Measurements from ENCODE around the gene GJC3.
"Not testable (repeated sequence)": the region's sequence is repeated elsewhere in the genome, so short reads cannot be mapped to it uniquely, and the experiment has no call there.

GJC3 gene, protein sequence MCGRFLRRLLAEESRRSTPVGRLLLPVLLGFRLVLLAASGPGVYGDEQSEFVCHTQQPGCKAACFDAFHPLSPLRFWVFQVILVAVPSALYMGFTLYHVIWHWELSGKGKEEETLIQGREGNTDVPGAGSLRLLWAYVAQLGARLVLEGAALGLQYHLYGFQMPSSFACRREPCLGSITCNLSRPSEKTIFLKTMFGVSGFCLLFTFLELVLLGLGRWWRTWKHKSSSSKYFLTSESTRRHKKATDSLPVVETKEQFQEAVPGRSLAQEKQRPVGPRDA

DNA sequence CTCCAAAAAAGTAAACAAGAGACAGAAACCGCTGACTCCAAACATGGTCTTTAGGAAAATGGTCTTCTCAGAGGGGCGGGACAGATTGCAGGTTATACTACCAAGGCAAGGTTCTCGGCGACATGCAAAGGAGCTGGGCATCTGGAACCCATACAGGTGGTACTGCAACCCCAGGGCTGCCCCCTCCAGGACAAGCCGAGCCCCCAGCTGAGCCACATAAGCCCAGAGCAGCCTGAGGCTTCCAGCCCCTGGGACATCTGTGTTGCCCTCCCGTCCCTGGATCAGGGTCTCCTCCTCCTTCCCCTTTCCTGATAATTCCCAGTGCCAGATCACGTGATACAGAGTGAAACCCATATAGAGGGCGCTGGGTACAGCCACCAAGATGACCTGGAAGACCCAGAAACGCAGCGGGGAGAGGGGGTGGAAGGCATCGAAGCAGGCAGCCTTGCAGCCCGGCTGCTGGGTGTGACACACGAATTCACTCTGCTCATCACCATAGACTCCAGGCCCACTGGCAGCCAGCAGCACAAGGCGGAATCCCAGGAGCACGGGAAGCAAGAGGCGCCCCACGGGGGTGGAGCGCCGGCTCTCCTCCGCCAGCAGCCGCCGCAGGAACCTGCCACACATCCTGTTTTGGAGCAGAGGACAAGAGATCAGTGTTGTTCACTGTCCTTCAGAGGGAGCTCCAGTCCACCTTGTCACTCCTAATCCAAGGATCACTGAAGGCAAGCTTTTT lies at the start of gene GJC3:
GJC3 (minus strand) TSS at position 627 of the 736 bp plus-strand sequence; CDS start at position 627, 0 bp downstream.
- DNase-seq (ENCODE audit: low spot score) = peak; percentile 49
- peak; percentile 28 for FAIRE-seq

DNA sequence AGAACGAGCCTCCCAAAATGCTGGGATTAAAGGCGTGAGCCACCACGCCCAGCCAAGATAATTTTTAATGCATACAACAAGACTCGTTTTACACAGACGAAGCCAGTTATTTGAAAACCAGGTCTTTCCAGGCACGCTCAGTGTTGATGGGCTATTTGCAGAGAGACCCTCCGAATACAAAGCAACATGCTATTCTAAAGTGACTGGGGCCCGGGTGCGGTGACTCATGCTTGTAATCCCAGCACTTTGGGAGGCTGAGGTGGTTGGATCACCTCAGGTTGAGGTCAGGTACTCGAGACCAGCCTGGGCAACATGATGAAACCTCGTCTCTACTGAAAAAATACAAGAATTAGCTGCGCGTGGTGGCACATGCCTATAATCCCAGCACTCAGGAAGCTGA lies 47.2 kb upstream of the GJC3 start:
- FAIRE-seq (no peak), DNase-seq (ENCODE audit: low spot score) (no peak)

DNA sequence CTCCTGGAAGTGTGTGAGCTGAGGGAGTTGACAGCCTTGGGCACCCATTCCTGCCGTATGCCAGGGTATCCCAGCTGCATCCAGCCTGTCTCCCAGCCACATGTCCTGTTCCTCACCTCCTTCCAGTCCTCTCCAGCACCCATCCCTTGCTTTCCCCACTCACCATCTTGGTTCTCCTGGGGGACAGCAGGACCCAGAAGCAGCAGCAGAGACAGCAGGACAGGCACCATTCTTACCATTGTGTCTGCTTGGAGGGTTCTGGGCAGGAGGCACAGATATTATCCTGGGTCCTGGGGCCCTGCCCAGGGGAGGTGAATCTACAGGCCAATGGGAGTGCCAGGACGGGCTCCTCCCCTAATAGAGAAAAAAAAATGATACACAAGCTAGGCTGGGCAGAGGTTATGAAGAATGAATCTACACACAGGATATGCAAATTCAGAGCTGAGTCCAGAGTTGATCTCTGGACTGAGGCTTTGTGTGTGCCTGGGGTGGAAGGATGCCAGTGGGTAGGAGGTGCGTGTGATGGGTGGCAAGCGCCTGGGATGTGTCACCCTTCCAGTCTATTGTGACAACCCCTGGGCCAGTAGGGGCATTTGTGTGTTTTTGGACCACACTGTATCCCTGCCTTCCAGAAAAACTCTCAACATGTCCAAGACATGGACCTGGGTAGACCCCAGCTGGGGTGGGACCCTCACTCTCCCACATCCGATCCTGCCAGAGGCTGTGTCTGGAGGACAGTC lies 46.5 kb upstream of the GJC3 start, which contains the start of gene AZGP1:
AZGP1 (minus strand) TSS at position 250 of the 740 bp plus-strand sequence; CDS start at position 239, 11 bp downstream.
- DNase-seq (ENCODE audit: low spot score) = no peak
- no peak for FAIRE-seq

DNA sequence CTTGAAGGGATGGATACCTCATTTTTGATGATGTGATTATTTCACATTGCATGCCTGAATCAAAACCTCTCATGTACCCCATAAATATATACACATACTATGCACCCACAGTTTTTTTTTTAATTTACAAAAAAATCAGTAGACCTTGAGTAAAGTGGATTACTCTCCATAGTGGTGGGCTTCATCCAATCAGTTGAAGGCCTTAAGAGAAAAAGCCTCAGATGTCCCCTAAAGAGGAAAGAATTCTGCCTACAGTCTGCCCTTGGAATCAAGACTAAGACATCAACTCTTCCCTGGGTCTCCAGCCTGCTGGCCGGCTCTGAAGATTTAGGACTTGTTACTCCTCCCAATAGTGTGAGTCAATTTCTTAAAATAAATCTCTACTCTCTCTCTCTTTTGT lies 45.3 kb upstream of the GJC3 start:
- FAIRE-seq = no peak
- DNase-seq (ENCODE audit: low spot score) = no peak

DNA sequence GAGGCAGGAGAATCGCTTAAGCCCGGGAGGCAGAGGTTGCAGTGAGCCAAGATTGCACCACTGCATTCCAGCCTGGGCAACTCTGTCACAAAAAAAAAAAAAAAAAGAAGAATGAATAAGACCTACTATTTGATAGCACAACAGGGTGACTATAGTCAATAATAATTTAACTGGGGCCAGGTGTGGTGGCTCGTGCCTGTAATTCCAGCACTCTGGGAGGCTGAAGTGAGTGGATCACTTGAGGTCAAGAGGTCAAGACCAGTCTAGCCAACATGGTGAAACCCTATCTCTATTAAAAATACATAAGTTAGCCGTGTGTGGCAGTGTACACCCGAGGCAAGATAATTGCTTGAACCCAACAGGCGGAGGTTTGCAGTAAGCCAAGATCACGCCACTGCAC lies 44.4 kb upstream of the GJC3 start:
- FAIRE-seq; DNase-seq (ENCODE audit: low spot score): not testable (repeated sequence)

DNA sequence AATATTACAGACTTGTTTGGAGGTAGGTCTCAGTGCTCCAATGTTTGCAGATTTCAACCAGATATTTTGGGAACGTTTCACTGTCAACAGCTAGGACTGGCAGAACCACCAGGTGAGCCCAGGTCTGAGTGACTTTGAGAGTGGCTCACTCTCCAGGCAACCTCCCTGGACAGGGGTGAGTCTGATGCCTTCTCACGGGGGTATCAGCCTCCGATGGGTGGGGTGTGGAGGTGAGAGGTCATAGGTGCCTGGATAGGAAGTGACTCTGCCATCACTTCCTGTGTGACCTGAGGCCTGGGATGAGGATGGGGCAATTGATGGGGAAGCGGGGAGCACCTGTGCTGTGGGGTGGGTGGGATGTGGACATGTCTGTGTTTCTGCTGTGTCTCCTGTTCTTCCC lies 41.8 kb upstream of the GJC3 start:
- FAIRE-seq (no peak), DNase-seq (ENCODE audit: low spot score) (no peak)

DNA sequence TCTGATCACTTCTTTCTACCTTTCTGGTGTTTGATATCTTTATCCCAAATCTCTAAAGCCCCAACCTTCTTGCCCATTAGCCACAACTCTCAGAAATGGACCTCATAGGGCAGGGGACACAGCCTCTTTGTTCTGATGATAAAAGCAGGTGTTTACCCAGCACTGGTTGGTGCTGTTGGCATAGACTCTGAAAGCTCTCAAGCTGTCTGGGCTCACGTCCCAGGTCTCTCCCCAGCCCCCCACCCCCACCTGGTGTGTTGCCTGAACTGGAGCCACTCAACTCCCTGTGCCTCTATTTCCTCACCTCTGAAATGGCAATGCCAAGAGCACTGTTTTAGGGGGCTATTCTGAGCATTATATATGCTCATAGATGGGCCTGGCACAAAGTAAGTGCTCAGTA lies 40.4 kb upstream of the GJC3 start:
- not testable (repeated sequence) for FAIRE-seq; DNase-seq (ENCODE audit: low spot score)

DNA sequence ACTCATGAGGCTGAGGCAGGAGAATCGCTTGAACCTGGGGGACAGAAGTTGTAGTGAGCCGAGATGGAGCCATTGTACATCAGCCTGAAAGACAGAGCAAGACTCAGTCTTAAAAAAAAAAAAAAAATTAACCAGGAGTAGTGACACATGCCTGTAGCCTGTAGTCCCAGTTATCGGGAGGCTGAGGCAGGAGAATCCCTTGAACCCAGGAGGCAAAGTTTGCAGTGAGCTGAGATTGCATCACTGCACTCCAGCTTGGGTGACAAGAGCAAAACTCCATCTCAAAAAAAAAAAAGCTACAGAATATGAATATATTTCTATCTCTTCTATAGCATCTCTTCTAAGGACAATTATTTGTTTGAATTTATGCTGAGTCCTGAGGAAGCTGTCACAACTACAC lies 39.9 kb upstream of the GJC3 start:
- FAIRE-seq = no peak
- no peak for DNase-seq (ENCODE audit: low spot score)

DNA sequence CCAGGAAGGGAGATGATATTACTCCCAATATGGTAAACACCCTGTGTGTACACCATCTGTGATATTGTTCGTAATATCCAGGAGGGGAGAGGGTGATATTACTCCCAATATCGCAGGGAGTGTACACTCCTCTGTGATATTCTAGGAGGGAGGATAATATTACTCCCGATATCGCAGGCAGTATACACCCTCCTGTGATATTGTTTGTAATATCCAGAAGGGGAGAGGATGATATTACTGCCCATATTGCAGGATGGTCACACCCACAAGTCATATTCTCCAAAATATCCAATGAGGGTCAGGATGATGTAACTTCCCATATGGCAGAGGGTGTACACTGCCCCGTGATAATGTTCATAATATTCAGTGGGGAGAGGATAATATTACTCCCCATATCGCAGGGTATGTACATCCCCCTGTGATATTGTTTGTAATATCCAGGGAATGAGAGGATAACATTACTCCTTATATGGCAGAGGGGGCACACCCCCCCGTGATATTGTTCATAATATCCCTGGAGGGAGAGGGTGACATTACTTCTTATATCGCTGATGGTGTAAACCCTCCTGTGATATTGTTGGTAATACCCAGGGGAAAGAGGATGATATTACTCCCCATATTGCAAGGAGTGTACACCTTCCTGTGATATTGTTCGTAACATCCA lies 29.3 kb upstream of the GJC3 start:
- DNase-seq (ENCODE audit: low spot score) = no peak
- FAIRE-seq = no peak

DNA sequence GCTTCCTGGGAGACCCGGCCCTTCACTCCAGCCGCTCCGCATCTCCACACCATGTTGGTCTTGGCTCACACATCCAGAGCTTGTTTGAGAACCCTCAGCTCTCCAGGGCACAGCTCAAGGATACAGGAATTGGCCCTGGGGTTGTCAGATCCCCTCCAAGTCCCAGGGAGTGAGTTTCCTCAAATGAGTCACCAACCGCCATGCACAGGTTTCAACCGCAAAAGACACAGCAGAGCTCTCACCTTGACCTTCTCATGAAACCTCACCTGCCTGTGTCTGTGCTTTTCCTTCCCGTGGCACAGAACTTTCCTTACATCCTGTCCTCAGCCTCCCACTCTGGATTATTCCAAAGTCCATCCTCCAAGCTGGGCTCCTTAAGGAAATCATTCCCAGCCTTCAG lies 25.8 kb upstream of the GJC3 start:
- FAIRE-seq = no peak
- no peak for DNase-seq (ENCODE audit: low spot score)

DNA sequence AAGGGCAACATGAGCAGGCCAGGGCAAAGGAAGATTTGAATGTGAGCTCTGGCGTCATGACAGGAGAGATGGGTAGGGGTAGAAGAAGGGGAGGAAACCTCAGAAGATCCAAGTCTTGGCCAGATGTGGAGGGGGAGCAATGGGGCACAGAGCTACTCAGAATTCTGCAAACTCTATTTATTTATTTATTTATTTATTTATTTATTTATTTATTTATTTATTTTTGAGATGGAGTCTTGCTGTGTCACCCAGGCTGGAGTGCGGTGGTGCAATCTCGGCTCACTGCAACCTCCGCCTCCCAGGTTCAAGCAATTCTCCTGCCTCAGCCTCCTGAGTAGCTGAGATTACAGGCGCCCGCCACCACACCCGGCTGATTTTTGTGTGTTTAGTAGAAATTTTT lies 25.2 kb upstream of the GJC3 start:
- not testable (repeated sequence) for DNase-seq (ENCODE audit: low spot score); FAIRE-seq

DNA sequence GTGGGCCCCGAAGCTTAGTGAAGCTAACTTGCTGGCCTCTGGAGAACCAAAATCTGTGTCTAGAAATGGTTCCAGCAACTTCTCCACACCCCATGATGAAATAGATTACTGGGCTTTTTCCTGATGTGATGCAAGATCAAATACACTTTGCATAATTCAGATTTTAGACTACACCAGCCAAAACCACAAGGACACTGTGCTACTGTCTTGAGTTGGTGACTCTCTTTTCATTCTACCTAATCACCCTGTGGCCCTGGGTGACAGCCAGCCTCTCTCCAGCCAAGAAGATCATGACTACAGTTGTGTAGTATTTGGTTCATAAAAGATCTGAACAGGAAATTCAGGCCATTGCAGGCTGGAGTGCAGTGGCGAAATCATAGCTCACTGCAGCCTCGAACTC lies 24.2 kb upstream of the GJC3 start:
- DNase-seq (ENCODE audit: low spot score) (no peak), FAIRE-seq (no peak)

DNA sequence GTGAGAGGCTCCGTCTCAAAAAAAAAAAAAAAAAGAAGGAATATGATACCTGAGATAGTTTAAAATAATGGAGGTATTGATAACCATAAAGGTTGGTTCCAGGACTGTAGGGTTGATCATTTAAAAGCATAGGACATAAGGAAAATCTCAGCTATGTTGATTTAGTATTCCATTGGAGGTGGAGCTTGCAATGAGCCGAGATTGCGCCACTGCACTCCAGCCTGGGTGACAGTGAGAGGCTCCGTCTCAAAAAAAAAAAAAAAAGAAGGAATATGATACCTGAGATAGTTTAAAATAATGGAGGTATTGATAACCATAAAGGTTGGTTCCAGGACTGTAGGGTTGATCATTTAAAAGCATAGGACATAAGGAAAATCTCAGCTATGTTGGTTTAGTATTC lies 23.2 kb upstream of the GJC3 start:
- FAIRE-seq; DNase-seq (ENCODE audit: low spot score): not testable (repeated sequence)

DNA sequence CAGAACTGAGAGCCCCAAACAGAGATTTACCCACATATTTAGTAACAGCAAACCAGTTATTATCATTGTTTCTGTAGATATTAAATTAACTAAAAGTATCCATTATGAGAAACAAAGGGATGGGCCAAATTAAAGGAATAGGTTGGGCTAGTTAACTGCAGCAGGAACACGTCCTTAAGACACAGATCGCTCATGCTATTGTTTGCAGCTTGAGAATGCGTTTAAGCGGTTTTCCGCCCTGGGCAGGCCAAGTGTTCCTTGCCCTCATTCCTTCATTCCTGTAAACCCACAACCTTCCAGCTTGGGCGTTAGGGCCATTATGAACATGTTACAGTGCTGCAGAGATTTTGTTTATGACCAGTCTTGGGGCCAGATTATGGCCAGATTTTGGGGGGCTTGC lies 21.4 kb upstream of the GJC3 start:
- not testable (repeated sequence) for DNase-seq (ENCODE audit: low spot score); FAIRE-seq

DNA sequence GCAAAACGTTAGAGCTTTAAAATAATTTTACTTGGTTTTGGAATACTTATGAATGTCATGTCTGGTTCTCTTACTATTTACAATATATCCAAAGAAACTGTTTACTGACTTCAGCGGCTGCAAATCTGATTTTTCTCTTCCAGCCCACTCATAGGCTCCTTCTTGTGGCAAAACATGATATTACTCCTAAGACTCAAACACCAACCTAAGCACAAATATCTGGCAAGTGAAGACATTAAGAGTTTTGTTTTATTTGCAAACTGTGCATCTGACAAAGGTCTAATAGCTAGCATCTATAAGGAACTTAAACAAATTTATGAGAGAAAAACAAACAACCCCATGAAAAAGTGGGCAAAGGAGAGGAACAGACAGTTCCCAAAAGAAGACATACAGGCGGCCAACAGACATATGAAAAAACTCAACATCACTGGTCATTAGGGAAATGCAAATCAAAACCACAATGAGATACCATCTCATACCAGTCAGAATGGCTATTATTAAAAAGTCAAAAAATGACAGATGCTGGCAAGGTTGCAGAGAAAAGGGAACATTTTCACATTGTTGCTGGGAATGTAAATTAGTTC lies 20.3 kb upstream of the GJC3 start:
- no peak for DNase-seq (ENCODE audit: low spot score)
- FAIRE-seq = no peak

DNA sequence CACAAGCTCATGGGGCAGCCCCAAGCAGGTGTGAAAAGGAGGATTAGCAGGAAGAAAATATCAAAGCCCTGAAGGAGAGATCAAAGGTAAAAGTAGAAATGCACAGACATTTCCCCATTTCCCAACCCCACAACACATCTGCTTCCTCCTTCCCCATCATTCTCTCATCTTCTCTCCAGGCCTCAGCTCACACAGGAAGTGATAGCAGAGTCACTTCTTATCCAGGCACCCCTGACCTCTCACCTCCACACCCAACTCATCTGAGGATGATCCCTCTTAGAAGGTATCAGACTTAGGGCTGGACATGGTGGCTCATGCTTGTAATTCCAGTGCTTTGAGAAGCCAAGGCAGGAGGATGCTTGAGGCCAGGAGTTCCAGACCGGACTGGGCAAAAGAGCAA lies 18.2 kb upstream of the GJC3 start:
- no peak for FAIRE-seq
- DNase-seq (ENCODE audit: low spot score) = no peak

DNA sequence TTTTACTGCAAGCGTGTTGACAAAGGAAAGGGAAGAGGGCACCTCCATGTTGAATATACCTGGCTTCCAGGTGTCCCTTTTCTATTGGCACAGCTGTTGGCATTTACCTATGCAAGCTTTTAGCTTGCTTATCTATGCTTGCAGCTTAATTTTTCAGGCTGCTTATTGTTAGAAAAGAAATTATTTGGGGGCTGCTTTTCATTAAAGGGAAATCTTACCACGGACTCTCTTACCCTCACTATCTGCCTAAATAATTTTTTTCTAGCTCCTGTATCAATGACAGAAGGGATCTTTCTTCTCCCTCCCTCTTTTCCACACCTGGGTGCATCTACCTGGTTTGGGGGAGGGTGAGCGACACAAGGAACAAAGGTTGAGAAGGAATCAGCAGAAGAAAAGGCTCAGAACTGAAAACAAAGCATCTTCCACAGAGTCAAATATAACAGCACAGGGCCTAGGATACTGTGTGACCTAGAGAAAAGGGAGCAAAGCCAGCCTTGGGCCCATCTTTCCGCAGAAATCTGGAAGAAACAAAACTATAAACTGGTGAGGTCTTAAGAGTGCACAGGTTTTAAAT lies 15.2 kb upstream of the GJC3 start:
- no peak for FAIRE-seq
- no peak for DNase-seq (ENCODE audit: low spot score)

DNA sequence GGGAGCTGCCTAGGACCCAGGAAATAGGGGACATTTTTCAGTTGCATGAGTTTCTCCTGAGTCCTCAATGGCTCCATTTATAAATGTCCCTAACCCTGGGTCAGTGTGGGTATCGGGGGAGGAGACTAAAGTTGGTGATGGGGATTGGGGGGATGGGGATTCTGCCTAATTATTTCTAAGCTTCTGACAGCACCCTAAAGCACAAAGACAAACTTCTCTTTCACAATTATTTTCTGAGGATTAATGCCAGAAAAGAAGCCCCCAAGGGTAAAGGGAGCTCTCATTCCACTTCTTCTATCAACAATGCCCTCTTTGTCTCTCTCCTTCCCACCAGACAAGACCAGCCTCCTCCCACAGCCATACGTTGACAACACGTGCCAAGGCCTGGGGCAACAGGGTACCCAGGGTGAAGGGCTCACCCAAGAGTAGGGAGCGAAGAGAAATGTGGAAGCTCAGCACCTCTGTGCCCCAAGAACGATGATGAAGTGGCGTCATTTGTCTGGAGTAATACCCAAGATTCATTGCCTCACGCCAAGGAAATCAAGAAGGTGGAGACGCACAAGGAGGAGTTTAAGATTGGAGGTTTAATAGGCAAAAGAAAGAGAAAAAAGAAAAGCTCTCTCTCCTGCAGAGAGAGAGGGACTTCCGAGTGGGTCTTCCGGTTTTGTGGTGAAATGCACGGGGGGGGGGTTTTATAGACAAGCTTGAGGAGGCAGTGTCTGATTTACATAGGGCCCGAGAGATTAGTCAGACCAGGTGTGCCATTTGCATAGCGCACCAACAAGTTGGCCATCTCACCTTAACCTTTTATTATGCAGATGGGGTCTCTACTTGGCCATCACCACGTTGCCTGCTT lies 14.4 kb upstream of the GJC3 start:
- FAIRE-seq (no peak), DNase-seq (ENCODE audit: low spot score) (no peak)

DNA sequence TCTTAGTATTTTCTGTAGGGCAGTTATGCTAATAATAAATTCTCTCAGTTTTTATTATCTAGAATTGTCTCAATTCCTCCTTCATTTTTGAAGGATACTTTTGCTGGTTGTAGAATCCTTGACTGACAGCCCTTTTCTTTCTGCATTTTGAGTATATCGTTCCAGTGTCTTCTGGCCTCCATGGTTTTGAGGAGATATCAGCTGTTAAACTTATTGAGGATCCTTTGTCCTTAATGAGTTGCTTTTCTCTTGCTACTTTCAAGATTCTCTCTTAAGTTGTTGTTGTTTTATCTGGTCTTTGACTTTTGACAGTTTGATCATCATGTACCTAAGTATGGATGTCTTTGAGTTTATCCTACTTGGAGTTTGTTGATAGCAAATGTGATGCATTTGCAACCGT lies 8.9 kb upstream of the GJC3 start:
- FAIRE-seq (no peak), DNase-seq (ENCODE audit: low spot score) (no peak)

DNA sequence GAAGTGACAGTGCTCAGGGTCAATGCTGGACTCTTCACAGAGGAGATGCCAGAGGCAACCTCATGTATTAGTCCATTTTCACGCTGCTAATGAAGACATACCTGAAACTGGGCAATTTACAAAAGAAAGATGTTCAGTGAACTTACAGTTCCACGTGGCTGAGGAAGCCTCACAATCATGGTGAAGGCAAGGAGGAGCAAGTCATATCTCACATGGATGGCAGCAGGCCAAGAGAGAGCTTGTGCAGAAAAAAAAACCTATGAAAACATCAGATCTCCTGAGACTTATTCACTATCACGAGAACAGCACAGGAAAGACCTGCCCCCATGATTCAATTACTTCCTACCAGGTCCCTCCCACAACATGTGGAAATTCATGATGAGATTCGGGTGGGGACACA lies 5.6 kb upstream of the GJC3 start:
- FAIRE-seq; DNase-seq (ENCODE audit: low spot score): not testable (repeated sequence)

All from RCC 7860 (cell line).